Stimulated activated CD4-positive, alpha-beta T cell treated with anti-CD3 and anti-CD28 coated beads, TNF-alpha, amount 100 ng/mL, for 24 hours (primary cell): Measurements from ENCODE around the gene GPR26.

ENCODE experiments used
- DNase-seq, 3 experiments: peaks; one replicate each; pipeline ENCODE4 v3.0.0-alpha.2; 2020; ENCODE audit warnings: low read depth in 3 of 3

GPR26 gene

DNA sequence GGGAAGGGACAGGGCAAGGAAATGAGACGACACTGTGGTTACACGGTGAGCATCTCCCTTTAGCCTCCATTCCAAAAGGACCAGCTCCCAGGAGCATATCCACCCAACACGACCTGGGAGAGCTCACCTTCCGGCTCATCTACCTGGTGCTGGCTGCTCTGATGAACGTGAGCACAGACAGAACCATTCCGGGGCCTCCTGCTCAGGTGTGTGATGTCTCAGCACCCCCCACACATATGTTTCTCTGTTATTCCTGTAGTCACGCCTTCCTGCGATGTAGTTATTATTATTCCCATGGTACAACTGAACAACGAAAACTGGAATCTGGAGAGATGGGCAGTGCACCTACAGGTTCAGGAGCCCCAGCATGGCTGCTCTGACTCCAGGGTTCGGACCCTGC, 20.5 kb upstream of the GPR26 start:
- no peak for DNase-seq

DNA sequence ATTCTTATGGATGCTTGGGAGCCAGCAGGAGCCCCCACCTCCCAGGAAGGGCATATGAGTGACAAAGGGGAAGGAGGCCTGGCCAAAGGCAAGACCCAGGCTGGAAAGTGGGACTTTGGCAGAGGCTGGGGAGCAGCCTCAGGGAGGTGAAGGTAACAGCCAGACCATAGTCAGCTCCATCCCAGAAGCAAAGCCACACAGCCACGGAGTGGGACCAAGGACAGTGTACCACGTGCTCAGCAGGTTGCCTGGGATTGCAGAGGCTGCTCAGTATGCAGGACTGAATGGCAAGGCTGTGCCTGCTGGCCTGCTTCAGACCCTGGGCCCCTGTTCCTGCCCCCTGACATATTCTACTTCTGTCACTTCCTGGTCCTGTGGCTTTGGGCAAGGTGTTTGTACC, 17.6 kb upstream of the GPR26 start:
- DNase-seq: no peak

DNA sequence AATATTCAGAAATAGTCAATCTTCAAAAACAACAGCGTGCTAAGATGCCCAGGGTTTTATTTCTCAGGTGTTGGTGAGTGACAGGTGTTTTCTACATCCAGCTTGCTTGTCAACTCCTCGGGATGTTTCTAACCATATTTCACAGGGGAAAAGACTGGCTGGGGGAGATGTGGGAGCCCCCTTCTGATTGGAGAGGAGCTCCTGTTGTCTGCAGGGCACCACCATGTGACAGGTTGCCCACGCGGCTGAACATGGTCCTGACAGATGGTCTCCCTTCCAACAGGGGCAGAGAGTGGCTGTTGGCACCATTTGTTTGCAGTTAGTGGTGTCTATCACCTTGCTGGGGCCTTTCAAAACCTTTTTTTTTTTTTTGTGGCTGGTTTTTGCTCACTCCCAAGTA, 16.5 kb upstream of the GPR26 start:
- no peak for DNase-seq

DNA sequence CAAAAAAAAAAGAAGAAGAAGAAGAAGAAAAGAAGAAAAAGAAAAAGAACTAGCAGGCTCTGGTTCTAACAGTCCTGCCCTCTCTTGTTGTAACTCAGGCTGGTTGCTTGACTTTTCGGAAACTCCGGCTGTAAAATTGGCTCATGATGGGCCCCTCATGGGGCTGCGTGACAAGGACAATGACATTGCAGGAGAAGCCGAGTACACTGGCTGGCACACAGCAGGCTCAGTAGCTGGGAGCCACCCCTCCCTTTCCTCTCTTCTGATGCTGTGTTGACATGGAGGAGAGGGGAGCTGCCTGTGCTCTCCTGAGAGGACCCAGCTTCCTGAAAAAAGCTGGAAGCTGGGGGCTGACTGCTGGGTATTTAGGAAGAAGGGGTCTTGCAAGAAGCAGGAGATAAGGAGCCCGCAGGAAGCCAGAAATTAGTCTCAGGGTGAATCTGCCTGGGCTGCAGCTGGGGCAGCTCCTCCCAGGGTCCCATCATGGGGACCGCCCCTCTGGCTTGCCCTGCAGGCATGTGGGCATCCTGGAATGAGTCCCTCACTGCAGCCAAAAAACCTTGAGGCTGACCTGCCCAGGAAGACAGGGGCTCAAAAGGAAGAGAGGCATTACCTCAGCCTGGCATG, 14.6 kb upstream of the GPR26 start:
- DNase-seq: no peak

DNA sequence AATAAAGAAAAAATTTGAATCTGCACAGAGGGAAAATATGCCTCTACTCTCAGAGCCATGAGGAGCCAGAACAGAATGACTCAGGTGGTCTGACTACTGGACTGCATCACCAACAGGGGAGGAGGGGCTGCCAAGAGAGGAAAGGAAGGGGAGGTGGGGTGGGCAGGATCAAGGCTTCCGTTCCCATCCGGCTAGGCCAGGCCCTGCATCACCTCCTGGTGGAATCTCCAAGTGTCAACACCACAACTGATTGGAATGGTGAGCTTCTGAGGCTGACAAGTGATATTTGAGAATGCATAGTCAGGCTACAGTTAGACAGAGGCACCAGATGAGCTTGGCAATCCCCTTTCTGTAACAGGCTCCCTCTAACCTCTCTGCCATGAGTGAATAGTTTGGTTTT, 10.4 kb upstream of the GPR26 start:
- no peak for DNase-seq

DNA sequence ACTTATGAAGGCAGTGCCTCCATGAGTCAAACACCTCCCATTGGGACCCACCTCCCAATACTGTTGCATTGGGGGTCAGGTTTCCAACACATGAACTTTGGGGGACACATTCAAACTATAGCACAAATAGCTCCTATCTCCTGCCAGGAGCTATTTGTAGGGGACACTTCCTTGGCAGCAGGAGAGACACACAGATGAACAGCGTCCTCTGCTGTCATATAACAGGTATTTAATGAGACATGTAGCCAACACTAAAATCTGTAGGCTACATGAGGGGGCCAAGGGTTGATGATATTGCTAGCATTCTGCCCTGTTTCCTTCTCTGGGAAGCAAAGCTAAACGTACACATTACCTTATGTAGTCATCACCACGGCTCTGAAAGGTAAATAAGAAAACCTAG, 2.6 kb upstream of the GPR26 start:
- DNase-seq: no peak

DNA sequence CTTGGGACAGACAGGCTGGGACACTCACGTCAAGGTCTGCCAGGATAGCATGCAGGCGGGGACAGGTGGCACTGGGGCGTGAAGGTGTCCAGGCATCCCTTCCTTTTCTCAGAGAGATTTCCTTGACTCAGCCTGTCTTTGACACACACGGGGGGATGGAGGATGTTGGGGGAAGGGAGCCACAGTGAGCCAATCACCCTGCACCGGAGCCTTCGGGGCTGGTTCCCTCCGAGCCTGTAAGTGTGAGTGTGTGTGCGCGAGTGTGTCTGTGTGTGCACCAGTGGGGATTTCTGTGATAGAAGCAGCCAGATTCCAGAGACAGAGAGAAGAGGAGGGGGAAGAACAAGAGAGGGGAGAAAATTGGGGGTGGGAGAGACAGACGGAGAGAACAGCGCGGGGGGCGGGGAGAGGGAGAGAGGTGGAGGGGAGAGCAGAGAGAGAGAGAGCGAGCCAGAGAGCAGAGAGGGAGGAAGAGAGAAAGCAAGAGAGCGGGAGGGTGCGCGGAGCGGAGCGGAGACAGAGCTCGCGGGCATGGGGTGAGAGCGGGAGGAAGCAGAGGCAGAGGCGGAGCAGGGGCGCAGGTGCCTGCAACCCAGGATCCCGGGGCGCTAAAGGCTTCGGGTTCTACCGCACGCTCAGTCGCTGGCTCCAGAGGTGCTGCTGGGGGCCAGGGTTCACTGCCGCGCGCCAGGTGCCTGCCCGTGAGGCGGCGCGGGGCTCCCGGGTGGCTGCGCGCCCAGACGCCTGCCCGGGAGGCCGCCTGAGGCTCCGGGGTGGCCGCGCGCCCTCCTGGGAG, 466 bp upstream of the GPR26 start:
- no peak for DNase-seq

DNA sequence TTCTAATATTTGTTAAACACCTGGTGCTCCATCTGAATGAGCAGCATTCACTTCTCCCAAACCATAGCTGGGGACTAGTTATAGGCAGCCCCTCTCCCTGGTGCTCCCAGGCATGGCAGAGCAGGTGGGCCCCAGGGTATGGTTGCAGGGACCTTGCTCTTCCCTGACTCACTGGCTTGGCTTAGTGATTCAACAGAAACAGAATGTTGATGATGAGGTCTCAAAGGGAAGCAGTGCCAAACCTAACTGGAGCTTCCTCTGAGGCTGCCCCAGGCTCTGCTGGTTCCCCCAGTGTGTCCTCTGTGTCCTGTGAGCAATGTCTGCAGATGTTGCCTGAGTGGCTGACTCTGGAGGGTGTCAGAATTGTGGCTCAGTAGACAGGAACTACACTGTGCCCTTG, 3.7 kb downstream of the GPR26 start:
- no peak for DNase-seq

DNA sequence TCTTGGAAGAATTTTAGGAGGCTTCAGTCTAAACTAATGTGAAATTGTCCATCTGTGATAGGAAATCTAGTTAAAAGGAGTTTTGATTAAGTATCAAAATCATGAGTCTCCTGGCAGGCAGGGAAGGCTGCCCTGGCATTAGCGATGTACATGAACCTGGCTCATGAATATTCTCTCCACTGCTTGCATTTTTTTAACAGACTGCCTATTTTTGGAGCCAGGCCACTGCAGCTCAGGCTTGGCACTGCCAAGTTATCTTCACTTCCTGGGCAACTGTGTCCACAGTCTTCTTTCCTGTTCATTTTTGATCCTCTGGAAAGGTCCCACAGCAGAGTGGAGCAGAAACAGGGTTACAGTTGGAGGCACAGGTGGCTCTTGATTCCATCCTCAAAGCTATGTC, 7.0 kb downstream of the GPR26 start:
- no peak for DNase-seq

DNA sequence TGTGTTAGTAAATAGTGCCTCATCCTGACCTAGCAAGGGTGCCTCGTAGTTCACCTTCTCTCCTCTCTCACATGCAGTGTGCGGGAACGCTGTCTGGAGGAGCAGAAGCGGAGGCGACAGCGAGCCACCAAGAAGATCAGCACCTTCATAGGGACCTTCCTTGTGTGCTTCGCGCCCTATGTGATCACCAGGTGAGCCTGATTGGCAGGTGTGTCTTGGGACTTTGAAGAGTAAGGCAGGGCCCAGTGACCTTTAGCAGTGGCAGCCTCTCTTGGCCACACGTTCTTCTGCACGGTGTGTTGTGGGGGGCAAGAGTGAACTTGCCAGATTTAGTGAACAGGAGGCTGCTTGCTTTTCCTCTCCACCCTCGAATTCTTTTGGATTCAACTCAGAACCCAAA, 8.6 kb downstream of the GPR26 start:
- DNase-seq: no peak

DNA sequence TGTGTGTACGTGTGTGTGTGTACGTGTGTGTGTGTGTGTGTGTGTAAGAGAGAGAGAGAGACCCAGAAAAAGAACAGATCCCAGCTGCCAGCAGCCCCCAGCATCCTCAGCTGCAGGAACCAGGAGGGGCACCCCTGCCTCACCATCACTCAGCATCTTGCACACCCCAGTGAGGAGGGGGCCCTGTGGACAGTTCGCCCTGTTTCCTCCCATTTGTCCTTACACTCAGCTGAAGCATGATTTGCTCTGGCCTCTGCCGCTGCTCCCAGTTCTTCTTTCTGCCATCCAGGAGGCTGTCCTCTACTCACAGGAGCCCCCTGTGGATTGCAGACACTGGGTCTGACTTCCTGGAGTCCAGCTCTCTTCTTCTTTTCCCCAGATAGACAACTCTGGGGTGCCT, 9.7 kb downstream of the GPR26 start:
- no peak for DNase-seq

DNA sequence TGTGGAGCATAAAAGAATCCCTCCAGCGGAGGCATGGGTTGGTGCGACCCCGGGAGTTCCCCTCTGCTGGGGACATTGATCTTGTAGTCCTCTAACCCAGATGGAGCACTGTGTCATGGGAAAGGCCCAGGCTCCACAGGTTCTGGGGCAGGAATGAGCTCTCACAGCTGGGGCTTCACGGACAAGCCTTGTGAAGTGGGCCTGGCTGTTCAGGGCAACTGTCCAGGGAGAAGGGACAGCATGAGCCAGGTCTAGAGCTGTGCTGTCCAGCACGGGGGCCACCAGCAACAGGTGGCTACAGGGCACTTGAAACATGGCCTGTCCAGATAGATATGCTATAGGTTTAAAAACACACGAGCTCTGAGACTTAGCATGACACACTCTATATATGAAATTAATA, 11.4 kb downstream of the GPR26 start:
- DNase-seq: no peak

DNA sequence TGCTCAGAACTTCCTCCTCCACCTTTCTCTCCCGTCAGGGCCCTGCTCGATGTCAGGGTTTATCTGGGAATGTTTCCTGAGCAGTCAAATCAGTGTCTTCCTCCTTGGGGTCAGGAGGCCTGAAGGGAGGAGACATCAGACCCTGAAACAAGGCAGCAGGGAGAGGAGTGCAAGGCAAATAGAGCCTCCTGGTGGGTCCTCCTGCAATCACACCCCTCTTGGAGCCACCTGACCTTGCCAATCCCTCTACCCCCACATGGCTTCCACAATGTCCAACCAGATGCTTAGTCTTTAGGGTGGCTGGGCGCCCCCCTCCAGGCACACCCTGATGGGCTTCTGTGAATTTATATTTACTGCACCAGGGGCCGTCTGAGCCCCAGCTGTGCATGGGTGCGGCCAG, 12.2 kb downstream of the GPR26 start:
- no peak for DNase-seq

DNA sequence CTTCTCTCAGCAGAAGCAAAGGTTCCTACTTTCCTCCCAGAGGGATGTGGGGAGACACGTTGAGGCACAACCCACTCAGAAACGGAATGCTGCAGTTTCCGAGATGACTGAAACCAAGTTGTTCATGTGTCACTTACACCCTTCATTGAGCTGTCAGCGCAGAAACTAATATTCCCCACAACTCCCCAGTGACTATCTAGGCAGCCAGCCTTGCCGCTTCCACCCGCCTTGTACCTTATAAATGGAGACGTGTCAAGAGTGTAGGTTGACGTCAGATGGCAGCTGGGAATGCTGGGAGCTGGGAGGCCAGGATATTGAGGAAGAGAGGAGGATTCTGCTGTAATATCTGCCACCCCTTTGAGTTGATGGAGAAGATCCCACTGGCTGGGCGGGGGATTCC, 15.1 kb downstream of the GPR26 start:
- no peak for DNase-seq

DNA sequence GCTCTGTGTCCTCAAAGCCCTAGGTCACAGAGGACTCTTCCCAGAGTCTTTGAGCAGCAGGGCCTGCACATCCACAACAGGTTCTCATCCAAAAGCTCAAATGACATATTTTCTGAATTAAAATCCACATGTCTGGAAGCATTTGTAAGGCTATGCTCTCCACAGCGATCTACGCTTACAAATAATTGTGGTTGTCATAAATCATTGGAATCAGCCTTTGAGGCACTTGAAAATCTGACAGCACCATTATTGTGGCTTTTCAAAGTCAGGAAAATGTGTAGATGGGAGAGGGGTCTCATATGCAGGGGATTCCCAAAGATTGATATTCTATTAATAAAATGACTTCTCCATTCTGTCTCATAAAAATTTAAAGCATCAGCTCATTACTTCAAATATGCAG, 16.3 kb downstream of the GPR26 start:
- no peak for DNase-seq

DNA sequence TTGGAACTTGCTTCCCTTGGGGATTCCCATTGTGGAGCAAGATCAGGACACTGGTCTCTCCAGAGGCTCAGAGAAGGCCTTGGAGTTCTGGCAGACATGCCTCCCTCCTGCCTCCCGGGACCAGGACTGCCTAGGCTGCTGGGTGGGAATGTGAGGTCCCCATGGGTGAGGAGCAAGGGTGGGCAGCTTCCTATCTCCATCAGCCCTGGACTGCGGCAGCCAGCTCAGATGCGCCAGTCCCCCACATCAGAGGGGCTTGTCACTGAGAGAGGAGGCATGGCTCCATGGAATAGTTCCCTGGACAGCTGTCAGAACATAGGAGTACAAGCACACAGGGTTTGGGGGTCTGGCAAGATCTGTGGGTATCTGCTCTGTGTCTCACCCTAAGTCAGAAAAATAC, 17.3 kb downstream of the GPR26 start:
- DNase-seq: no peak

DNA sequence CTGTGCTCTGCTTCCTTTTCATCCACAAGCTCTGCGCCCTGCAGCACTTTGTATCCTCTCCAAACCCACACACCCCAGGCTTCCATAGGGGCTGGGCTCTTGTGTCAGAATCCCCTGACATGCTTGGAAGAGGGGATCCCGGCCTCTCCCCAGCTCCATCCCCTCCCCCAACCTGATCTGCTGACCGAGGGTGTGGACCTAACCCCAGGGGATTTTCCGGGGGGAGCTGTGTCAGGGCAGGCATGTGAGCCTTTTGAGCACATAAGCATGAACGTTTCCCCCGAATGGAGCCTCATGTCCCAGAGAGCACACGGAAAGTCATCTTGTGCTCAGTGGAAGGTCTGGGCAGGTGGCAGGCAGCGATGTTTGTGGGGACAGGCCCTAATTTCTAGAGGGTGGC, 17.7 kb downstream of the GPR26 start:
- no peak for DNase-seq

DNA sequence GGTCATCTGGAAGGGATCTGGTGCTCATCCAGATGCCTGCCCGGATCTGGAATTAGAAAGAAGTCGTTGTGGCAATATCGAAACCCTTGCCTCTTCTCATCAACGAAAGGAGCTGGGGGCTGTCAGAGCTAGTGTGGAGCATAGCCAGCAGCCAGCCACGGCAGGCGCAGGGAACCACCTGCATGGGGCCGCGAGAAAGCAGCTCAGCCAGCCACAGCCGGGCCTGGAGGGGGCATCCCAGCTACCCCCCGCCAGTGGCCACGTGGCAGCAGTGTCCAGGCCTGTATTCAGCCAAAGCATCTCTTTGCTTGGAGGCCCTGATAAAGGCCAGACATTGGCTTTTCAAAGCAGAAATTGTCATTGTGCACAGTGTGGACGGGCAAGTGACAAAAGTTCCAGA, 19.1 kb downstream of the GPR26 start:
- no peak for DNase-seq

DNA sequence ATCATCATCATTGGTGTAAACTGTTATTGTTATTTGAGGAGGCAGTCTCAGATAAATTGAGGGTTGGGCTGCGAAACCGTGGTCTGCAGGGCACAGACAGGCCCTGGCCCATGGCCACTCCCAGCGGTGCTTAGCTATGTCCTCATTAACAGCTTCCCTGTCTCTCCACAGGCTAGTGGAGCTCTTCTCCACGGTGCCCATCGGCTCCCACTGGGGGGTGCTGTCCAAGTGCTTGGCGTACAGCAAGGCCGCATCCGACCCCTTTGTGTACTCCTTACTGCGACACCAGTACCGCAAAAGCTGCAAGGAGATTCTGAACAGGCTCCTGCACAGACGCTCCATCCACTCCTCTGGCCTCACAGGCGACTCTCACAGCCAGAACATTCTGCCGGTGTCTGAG, 21.6 kb downstream of the GPR26 start:
- no peak for DNase-seq

DNA sequence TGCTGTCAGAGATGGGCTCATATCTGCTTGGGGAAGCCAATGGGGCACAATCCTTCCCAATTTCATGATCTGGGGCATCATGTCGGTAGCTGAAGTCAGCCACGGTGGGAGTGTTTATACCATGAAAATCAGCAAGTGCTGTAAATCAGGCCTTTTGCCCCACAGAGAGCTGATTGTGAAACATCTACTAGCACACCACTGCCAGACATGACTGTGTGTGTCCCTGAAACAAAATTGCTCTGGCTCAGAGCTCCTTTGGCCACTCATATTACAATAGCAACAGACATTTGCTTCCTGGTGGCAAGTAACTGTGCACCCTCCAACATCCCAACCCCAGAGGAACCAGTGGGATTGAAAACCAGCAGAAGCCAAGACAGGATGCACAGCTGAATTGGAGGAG, 23.7 kb downstream of the GPR26 start:
- DNase-seq: no peak

DNA sequence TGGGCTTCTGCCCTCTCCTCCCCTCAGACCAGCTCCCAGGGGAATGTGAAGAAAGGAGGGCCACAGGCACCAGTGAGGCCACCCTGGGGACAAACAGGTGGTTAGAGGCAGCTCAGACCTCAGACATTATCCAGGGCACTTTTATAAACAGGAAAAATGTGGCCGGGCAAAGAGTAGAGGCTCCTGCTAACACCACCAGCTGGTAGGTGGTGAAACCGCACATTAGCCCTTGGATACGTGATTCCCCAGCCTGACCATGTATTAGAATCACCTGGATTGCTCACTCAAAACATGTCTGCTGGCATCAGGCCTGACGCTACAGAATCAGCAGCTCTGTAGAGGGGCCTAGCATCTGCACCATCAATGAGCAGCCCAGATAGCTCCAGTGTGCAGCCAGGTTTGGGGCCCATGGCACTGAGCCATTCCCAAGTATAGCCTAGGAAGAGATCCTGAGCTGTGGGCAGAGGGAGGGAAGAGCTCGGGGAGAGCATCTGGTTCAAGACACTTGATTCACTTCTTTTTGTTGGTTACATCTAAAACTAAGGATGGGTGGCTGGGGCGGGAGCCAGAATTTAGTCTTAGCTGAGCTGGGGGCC, 37.1 kb downstream of the GPR26 start:
- DNase-seq: no peak

DNA sequence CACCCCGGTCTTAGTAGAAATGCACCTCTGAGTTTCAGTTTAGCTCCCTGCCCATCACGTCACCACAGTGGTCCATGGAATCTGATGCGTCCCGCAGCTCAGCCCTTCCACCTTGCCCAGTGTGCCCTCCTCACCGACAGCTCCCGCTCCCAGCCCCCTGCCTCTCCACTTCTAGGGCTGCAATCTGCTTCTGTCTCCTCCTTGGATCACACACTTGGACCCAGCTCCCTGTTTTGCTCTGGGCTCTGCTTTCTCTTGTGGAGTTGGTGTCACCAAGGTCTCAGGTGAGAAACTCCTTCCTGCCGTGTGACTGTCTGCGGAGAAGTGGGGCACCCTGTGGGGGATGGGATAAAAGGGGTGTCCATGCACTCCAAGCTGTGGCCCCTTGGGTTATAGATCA, 37.9 kb downstream of the GPR26 start:
- DNase-seq: no peak

DNA sequence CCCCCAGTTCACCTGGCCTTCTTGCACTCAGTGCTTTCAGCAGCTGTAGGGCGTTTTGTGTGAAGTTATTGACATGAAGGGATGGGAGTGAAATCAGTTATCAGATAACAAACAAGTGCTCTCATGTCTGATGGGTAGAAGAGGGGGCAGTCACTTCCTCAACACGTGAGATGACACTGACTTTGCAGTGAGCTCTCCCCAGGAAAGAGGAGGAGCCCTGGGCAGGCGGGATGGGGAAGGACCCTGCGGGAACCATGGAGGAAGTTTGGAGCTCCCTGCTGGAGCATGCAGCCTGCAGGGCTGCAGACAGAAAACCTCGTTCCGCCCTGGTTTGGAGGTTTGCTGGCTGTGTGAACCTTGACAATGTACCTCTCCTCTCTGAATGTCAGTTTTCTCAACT, 38.7 kb downstream of the GPR26 start:
- no peak for DNase-seq

DNA sequence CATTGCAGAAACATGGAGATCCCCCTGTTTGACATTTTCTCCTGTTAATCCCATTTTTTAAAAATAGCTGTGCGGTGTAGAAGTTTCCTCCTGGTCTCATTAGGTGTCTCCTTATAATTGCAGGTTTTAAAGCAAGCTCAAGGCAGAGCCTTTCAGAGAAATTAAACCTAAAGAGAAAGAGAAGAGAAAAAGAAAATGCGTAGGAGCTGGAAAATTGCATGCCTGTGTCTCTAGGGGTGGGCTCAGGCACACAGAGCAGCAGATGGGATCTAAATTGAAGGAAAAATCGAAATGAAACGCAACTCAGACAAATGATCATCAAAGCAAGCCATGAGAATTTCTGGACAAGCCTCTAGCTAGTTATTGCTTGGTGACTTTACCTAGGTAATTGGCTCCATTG, 40.1 kb downstream of the GPR26 start:
- no peak for DNase-seq
